BE2C (cell line): Measurements from ENCODE around the gene TMOD2.

Source experiments
- DNase-seq: peaks from one replicate; pipeline ENCODE4 v3.0.0-alpha.2; 2020
- H3K27me3 ChIP-seq: fragments of 250-450 bp; sonication (Bioruptor Pico); 2 replicates; pipeline ENCODE4 v1.5.1; 2020; ENCODE audit warnings: mild to moderate bottlenecking
- H3K36me3 ChIP-seq: fragments of 250-450 bp; sonication (Bioruptor Pico); 2 replicates; pipeline ENCODE4 v1.5.1; 2020; ENCODE audit warnings: mild to moderate bottlenecking
- H3K4me1 ChIP-seq: fragments of 250-450 bp; sonication (Bioruptor Pico); 2 replicates; pipeline ENCODE4 v1.5.1; 2020
- H3K4me3 ChIP-seq: 2 replicates; pipeline ENCODE4 v1.5.1; 2011; ENCODE audit warnings: low read depth, low read length
- H3K9me3 ChIP-seq: fragments of 250-450 bp; sonication (Bioruptor Pico); 2 replicates; pipeline ENCODE4 v1.5.1; 2020
- CTCF ChIP-seq: IDR thresholded peaks from 2 replicates; pipeline ENCODE4 v1.5.1; 2012; ENCODE audit warnings: mild to moderate bottlenecking, low read depth, low read length

TMOD2 gene

DNA sequence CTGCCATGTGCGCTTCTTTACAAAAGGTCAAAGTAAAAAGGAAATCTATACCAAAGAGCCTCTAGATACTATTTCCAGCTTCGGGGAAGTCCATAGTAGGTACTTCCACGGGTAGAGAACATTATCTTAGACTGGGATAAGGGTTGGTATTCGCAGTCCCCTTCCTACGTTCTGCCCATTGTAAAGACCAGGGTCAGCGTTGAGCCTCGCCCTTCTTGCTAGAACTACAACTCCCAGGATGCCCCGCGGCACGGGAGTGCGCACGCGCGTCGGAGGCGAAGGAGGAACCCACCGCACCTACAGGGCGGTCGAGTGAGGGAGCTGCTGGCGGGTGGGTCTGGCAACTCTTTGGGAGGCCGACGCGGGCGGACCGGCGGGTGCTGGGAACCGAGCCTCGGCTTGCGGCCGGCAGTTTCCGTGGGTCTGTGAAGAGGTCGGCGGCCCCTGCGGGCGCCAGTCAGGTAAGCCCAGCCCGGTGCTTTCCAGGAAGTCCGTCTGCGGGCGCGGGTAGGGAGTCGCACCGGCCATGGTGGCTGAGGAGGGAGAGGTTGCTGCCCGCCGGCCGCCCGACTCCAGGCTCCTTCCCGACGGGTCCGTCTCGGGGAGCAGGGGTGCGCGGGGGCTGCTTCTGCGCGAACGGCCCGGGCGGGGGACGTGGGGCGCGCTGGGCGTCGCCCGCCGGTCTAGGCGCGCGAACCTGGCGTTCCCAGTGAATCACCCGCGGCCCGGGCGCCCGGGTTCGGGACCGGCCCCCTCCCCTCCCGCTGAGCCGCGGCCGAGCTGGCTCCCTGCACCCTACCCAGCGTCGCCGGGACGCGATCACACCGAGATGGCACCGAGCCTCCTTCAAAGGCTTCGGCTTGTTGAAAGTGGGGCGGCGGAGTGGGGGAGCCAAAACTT, 78.2 kb downstream of the TMOD2 start, which contains the start of gene TMOD3:
TMOD3 (plus strand) TSS at position 278 of the 900 bp plus-strand sequence. CDS start 33,232 bp downstream, outside the sequence.
- Histone ChIP-seq H3K4me1 (no peaks in the 10 kb centered on the region), H3K9me3 (no peaks in the 10 kb centered on the region), H3K4me3 (peak within 1 kb of the TSS; percentile 93), H3K36me3 (peaks cover 3% of the 10 kb centered on the region; the same call in 1 of the 2 replicates), H3K27me3 (no peaks in the 10 kb centered on the region)
- no peak for TF ChIP-seq CTCF
- peak; percentile 95 for DNase-seq

- peak overlapping the region; percentile 93 for H3K4me3 ChIP-seq
- no peak for DNase-seq
- H3K9me3 ChIP-seq = no peaks in the 10 kb centered on the region
- H3K27me3 ChIP-seq = no peaks in the 10 kb centered on the region
- TF ChIP-seq CTCF = no peak
- peaks cover 3% of the 10 kb centered on the region; the same call in 1 of the 2 replicates for H3K36me3 ChIP-seq
- H3K4me1 ChIP-seq = no peaks in the 10 kb centered on the region
These were observed 78.9 kb downstream of the TMOD2 start for GRCh38 chr15:51830276-51830806.

DNA sequence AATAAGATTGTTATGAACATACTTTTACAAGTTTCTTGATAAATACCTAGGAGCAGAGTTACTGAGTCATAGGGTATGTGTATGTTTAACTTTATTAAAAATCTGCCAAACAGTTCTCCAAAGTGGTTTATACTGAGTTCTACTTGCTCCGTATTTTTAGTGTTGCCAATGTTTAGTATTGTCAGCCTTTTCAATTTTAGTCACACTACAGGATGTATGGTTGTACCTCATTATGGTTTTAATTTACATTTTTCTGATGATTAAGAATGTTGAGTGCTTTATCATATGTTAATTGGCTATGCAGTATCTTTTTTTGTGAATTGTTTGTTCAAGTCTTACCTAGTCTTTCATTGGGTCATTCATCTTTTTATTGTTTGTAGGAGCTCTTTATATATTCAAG, 82.4 kb downstream of the TMOD2 start:
- TF ChIP-seq CTCF = no peak
- Histone ChIP-seq H3K36me3 (peaks cover 3% of the 10 kb centered on the region; the same call in 1 of the 2 replicates), H3K9me3 (no peaks in the 10 kb centered on the region), H3K27me3 (no peaks in the 10 kb centered on the region), H3K4me1 (no peaks in the 10 kb centered on the region), H3K4me3 (no peak overlapping the region)
- DNase-seq = no peak

- Histone ChIP-seq H3K4me3 (no peak overlapping the region), H3K4me1 (no peaks in the 10 kb centered on the region; the same call in 1 of the 2 replicates), H3K27me3 (no peaks in the 10 kb centered on the region), H3K36me3 (no peaks in the 10 kb centered on the region; the same call in 1 of the 2 replicates), H3K9me3 (no peaks in the 10 kb centered on the region)
- DNase-seq = no peak
- TF ChIP-seq CTCF = no peak
These were observed 86.4 kb downstream of the TMOD2 start for GRCh38 chr15:51837792-51838251.

DNA sequence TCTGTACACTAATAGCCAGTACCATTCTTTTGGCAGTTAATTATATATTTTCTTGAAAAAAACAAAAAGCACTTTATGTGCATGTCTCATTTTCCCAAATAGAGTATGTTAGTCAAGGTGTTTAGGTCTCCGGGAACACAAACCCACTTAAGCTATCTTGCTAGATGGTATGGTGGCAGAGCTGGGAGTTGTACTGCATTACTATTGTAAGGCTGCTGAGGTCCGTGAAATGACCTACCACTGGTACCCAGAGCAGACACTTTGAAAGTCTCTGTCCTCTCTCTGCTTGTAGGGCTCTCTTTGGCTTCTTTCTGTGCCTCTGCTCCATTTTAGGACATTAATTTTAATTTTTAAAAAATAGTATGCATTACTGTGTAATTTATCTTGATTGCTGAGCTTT, 86.9 kb downstream of the TMOD2 start:
- H3K9me3 ChIP-seq = no peaks in the 10 kb centered on the region
- H3K4me1 ChIP-seq = no peaks in the 10 kb centered on the region; the same call in 1 of the 2 replicates
- DNase-seq = no peak
- TF ChIP-seq CTCF = no peak
- H3K4me3 ChIP-seq = no peak overlapping the region
- H3K36me3 ChIP-seq = no peaks in the 10 kb centered on the region; the same call in 1 of the 2 replicates
- no peaks in the 10 kb centered on the region for H3K27me3 ChIP-seq
